ENCODE measurements around the gene SASH1. TPM values are rescaled to one million over a fixed set of nuclear protein-coding genes. Genes with fewer than 3 reads are reported as not detected.

The SASH1 gene
- total RNA-seq, 1 donor from 2014 or later = 70.2 TPM

- no peaks in the 10 kb centered on the region for H3K27me3 ChIP-seq
- no peaks in the 10 kb centered on the region for H3K4me1 ChIP-seq
- no peak overlapping the region for H3K4me3 ChIP-seq
- no peak for DNase-seq (ENCODE audit: low spot score in 2 of 2)
- peaks cover 79 to 89% of the 10 kb centered on the region in 2 donors for H3K36me3 ChIP-seq
- intact Hi-C loops (cut with DNase I) = no loop called here
- H3K27ac ChIP-seq = no peak overlapping the region
- TF ChIP-seq CTCF (IDR thresholded peaks at IDR 0.05) = no peak
- H3K9me3 ChIP-seq = no peaks in the 10 kb centered on the region
These were observed 200.9 kb downstream of the SASH1 start for GRCh38 chr6:148543540-148543939.

- DNase-seq (ENCODE audit: low spot score in 2 of 2) = no peak
- no peaks in the 10 kb centered on the region for H3K9me3 ChIP-seq
- H3K4me3 ChIP-seq = no peak overlapping the region
- H3K36me3 ChIP-seq = peaks cover 85 to 98% of the 10 kb centered on the region in 2 donors
- no peak for TF ChIP-seq CTCF (IDR thresholded peaks at IDR 0.05)
- H3K27ac ChIP-seq = no peak overlapping the region
- H3K27me3 ChIP-seq = no peaks in the 10 kb centered on the region
- intact Hi-C loops (cut with DNase I) = no loop called here
- no peaks in the 10 kb centered on the region for H3K4me1 ChIP-seq
These were observed 201.8 kb downstream of the SASH1 start for GRCh38 chr6:148544421-148544820.

GRCh38 chr6:148545901-148546300 is 203.3 kb downstream of the SASH1 start:
- Histone ChIP-seq H3K27me3 (no peaks in the 10 kb centered on the region), H3K27ac (no peak overlapping the region), H3K4me1 (no peaks in the 10 kb centered on the region), H3K4me3 (no peak overlapping the region), H3K9me3 (no peaks in the 10 kb centered on the region), H3K36me3 (peaks cover 76 to 93% of the 10 kb centered on the region in 2 donors)
- intact Hi-C loops (cut with DNase I) = no loop called here
- no peak for DNase-seq (ENCODE audit: low spot score in 2 of 2)
- no peak for TF ChIP-seq CTCF (IDR thresholded peaks at IDR 0.05)

GRCh38 chr6:148547110-148547509 is 204.5 kb downstream of the SASH1 start:
- DNase-seq (ENCODE audit: low spot score in 2 of 2) = no peak
- Histone ChIP-seq H3K9me3 (no peaks in the 10 kb centered on the region), H3K27me3 (no peaks in the 10 kb centered on the region), H3K4me1 (no peaks in the 10 kb centered on the region), H3K36me3 (peaks cover 65 to 81% of the 10 kb centered on the region in 2 donors), H3K4me3 (no peak overlapping the region), H3K27ac (no peak overlapping the region)
- no peak for TF ChIP-seq CTCF (IDR thresholded peaks at IDR 0.05)
- intact Hi-C loops (cut with DNase I) = no loop called here

- Histone ChIP-seq H3K36me3 (peaks cover 58 to 70% of the 10 kb centered on the region in 2 donors), H3K27ac (no peak overlapping the region), H3K4me3 (no peak overlapping the region), H3K9me3 (no peaks in the 10 kb centered on the region), H3K4me1 (no peaks in the 10 kb centered on the region), H3K27me3 (no peaks in the 10 kb centered on the region)
- no peak for TF ChIP-seq CTCF (IDR thresholded peaks at IDR 0.05)
- intact Hi-C loops (cut with DNase I) = no loop called here
- DNase-seq (ENCODE audit: low spot score in 2 of 2) = no peak
These were observed 205.6 kb downstream of the SASH1 start for GRCh38 chr6:148548065-148548748.
